Activated CD4-positive, alpha-beta T cell treated with anti-CD3 and anti-CD28 coated beads for 36 hours (primary cell): Measurements from ENCODE around the gene C16orf54. TPM values are rescaled to one million over a fixed set of nuclear protein-coding genes. Genes with fewer than 3 reads are reported as not detected.
"Not testable (repeated sequence)": the region's sequence is repeated elsewhere in the genome, so short reads cannot be mapped to it uniquely, and the experiment has no call there.

Experiments
- ATAC-seq: fragments of 200-7000 bp; cut with Tn5 transposase; one replicate; pipeline ENCODE4 v1.10.0; 2021; ENCODE audit warnings: mild to moderate bottlenecking, moderate library complexity
- CTCF ChIA-PET: fragments of 350-600 bp; sonication (Branson Sonifier 250); formaldehyde crosslinking; loops from one replicate; lab custom pipeline; 2021; ENCODE audit warnings: antibody characterized with exemption; lab: Charles Lee
- POLR2A ChIA-PET: fragments of 350-600 bp; sonication (Branson Sonifier 250); formaldehyde crosslinking; loops from one replicate; lab custom pipeline; 2021; ENCODE audit warnings: antibody characterized with exemption, inconsistent platforms; lab: Charles Lee
- DNase-seq: peaks from one replicate; pipeline ENCODE4 v3.0.0-alpha.2; 2020
- H3K27ac Mint-ChIP-seq: one replicate; pipeline ENCODE4 v1.8.0; 2021; ENCODE audit warnings: mixed read lengths
- H3K27me3 Mint-ChIP-seq: one replicate; pipeline ENCODE4 v1.8.0; 2021; ENCODE audit warnings: mixed read lengths
- H3K36me3 Mint-ChIP-seq: one replicate; pipeline ENCODE4 v1.8.0; 2021; ENCODE audit warnings: low read depth, mixed read lengths
- H3K4me1 Mint-ChIP-seq: one replicate; pipeline ENCODE4 v1.8.0; 2021; ENCODE audit warnings: mixed read lengths
- H3K4me3 Mint-ChIP-seq: one replicate; pipeline ENCODE4 v1.8.0; 2021; ENCODE audit warnings: mild to moderate bottlenecking, moderate library complexity, mixed read lengths
- H3K9me3 Mint-ChIP-seq: one replicate; pipeline ENCODE4 v1.8.0; 2021; ENCODE audit warnings: low read depth, mixed read lengths
- intact Hi-C, 2 experiments: fragments of 100-400 bp; cut with DNase I in 1 of 2; cut with micrococcal nuclease in 1 of 2; formaldehyde crosslinking; loops; one replicate each; pipeline versions ENCODE4 v1.14.2 to v1.15.1; 2022 to 2024; cut with DNase I, micrococcal nuclease
- total RNA-seq, 2 experiments: library from RNA; stranded (reverse); gene quantifications; one replicate each; pipeline ENCODE4 v1.2.3, GENCODE V29; 2021

The C16orf54 gene
- total RNA-seq, 2 experiments from 2014 or later: 21.3 to 22.0 TPM

GRCh38 chr16:29748760-29749149 lies 3.0 kb upstream of the C16orf54 start:
- H3K4me1 Mint-ChIP-seq: peaks cover 38% of the 10 kb centered on the region
- H3K9me3 Mint-ChIP-seq, H3K4me3 Mint-ChIP-seq, ATAC-seq, H3K27ac Mint-ChIP-seq, H3K27me3 Mint-ChIP-seq: not testable (repeated sequence)
- H3K36me3 Mint-ChIP-seq: peaks cover 12% of the 10 kb centered on the region
- intact Hi-C loops: loop anchor here in 1 of 2 experiments (5.0 to 10.0 kb wide), 2 partner anchors 224 to 724 kb away; partner anchors contain the start of gene TAOK2
- ChIA-PET CTCF (interaction anchor here (1.4 kb wide), 1 partner anchor 37 kb away, joined by 4 read pairs; no protein-coding TSS in a partner anchor), POLR2A (interaction anchor here (0.6 kb wide), 1 partner anchor 897 kb away, joined by 3 read pairs; no protein-coding TSS in a partner anchor)
- DNase-seq: peak; percentile 44

GRCh38 chr16:29747947-29748759 lies 2.4 kb upstream of the C16orf54 start:
- DNase-seq (no peak), ATAC-seq (no peak)
- no peak overlapping the region for H3K27ac Mint-ChIP-seq
- H3K4me3 Mint-ChIP-seq: no peak overlapping the region
- ChIA-PET CTCF (interaction anchor here (1.4 kb wide), 1 partner anchor 38 kb away, joined by 4 read pairs; no protein-coding TSS in a partner anchor), POLR2A (interaction anchor here (0.6 kb wide), 1 partner anchor 81 kb away, joined by 3 read pairs; no protein-coding TSS in a partner anchor)
- H3K27me3 Mint-ChIP-seq: no peaks in the 10 kb centered on the region
- peaks cover 18% of the 10 kb centered on the region for H3K36me3 Mint-ChIP-seq
- H3K4me1 Mint-ChIP-seq: peaks cover 43% of the 10 kb centered on the region
- intact Hi-C loops: loop anchor here in 1 of 2 experiments (5.0 to 10.0 kb wide), 2 partner anchors 224 to 723 kb away; partner anchors contain the start of gene TAOK2
- no peaks in the 10 kb centered on the region for H3K9me3 Mint-ChIP-seq

- ATAC-seq, H3K9me3 Mint-ChIP-seq, H3K27me3 Mint-ChIP-seq, DNase-seq: not testable (repeated sequence)
- intact Hi-C loops: loop anchor here (1.0 to 10.0 kb wide), 5 partner anchors 44 to 722 kb away; partner anchors contain the start of genes KIF22 (in 2 of the 2) and TAOK2 (in 1 of the 2)
- peaks cover 53% of the 10 kb centered on the region for H3K4me1 Mint-ChIP-seq
- H3K36me3 Mint-ChIP-seq: peaks cover 31% of the 10 kb centered on the region
- ChIA-PET POLR2A (interaction anchor here (0.7 to 1.6 kb wide), 6 partner anchors 8 to 83 kb away, joined by 3 to 7 read pairs (median 4); no protein-coding TSS in a partner anchor), CTCF (interaction anchor here (0.7 to 4.0 kb wide), 5 partner anchors 11 to 70 kb away, joined by 4 to 16 read pairs (median 4); no protein-coding TSS in a partner anchor)
- peak overlapping the region; percentile 97 for H3K4me3 Mint-ChIP-seq
- H3K27ac Mint-ChIP-seq: peak overlapping the region; percentile 97
Measured at GRCh38 chr16:29746518-29746917, 728 bp upstream of the C16orf54 start.

GRCh38 chr16:29745121-29745852 lies 503 bp downstream of the C16orf54 start:
- DNase-seq (peak; percentile 74), ATAC-seq (peak; percentile 64)
- ChIA-PET POLR2A (interaction anchor here (1.6 kb wide), 1 partner anchor 43 kb away, joined by 4 read pairs; no protein-coding TSS in a partner anchor), CTCF (interaction anchor here (0.5 to 4.0 kb wide), 3 partner anchors 40 to 268 kb away, joined by 3 to 16 read pairs (median 4); partner anchors contain the start of gene KIF22)
- peaks cover 32% of the 10 kb centered on the region for H3K36me3 Mint-ChIP-seq
- H3K9me3 Mint-ChIP-seq: no peaks in the 10 kb centered on the region
- peak overlapping the region; percentile 97 for H3K4me3 Mint-ChIP-seq
- intact Hi-C loops: loop anchor here (1.0 to 10.0 kb wide), 4 partner anchors 13 to 720 kb away; partner anchors contain the start of gene TAOK2 (in 1 of the 2)
- peak overlapping the region; percentile 97 for H3K27ac Mint-ChIP-seq
- H3K27me3 Mint-ChIP-seq: no peaks in the 10 kb centered on the region
- peaks cover 65% of the 10 kb centered on the region for H3K4me1 Mint-ChIP-seq

GRCh38 chr16:29744541-29745101 lies 1.2 kb downstream of the C16orf54 start:
- Mint-ChIP-seq H3K27me3 (no peaks in the 10 kb centered on the region), H3K27ac (peak overlapping the region; percentile 97), H3K36me3 (peaks cover 31% of the 10 kb centered on the region), H3K4me1 (peaks cover 72% of the 10 kb centered on the region), H3K9me3 (no peaks in the 10 kb centered on the region), H3K4me3 (peak overlapping the region; percentile 97)
- CTCF ChIA-PET: interaction anchor here (1.0 to 4.0 kb wide), 4 partner anchors 10 to 45 kb away, joined by 3 to 16 read pairs (median 7); partner anchors contain the start of gene KIF22
- POLR2A ChIA-PET: interaction anchor here (0.6 to 0.7 kb wide), 2 partner anchors 42 to 712 kb away, joined by 3 read pairs; no protein-coding TSS in a partner anchor
- DNase-seq: peak; percentile 21
- intact Hi-C loops: loop anchor here (1.0 to 10.0 kb wide), 4 partner anchors 12 to 720 kb away; partner anchors contain the start of gene TAOK2 (in 1 of the 2)
- no peak for ATAC-seq

- Mint-ChIP-seq H3K27me3 (no peaks in the 10 kb centered on the region), H3K36me3 (peaks cover 30% of the 10 kb centered on the region), H3K9me3 (no peaks in the 10 kb centered on the region), H3K27ac (peak overlapping the region; percentile 76), H3K4me3 (peak overlapping the region; percentile 97), H3K4me1 (peaks cover 74% of the 10 kb centered on the region)
- ChIA-PET POLR2A (interaction anchor here (0.6 to 0.7 kb wide), 2 partner anchors 42 to 712 kb away, joined by 3 read pairs; no protein-coding TSS in a partner anchor), CTCF (interaction anchor here (1.0 to 4.0 kb wide), 5 partner anchors 9 to 72 kb away, joined by 3 to 16 read pairs (median 6); partner anchors contain the start of gene PAGR1)
- peak; percentile 61 for DNase-seq
- intact Hi-C loops: loop anchor here (2.0 to 10.0 kb wide), 2 partner anchors 43 to 719 kb away; no protein-coding TSS in a partner anchor
- ATAC-seq: peak; percentile 15
Measured at GRCh38 chr16:29743827-29744531, 1.8 kb downstream of the C16orf54 start.

- Mint-ChIP-seq H3K4me3 (peak overlapping the region; percentile 64), H3K27me3 (no peaks in the 10 kb centered on the region), H3K36me3 (peaks cover 28% of the 10 kb centered on the region), H3K27ac (peak overlapping the region; percentile 76), H3K4me1 (peaks cover 78% of the 10 kb centered on the region), H3K9me3 (no peaks in the 10 kb centered on the region)
- DNase-seq (no peak), ATAC-seq (no peak)
- CTCF ChIA-PET: interaction anchor here (0.6 to 4.0 kb wide), 6 partner anchors 9 to 73 kb away, joined by 3 to 16 read pairs (median 5); partner anchors contain the start of gene PAGR1
- POLR2A ChIA-PET: interaction anchor here (0.7 kb wide), 1 partner anchor 9 kb away, joined by 4 read pairs; no protein-coding TSS in a partner anchor
- intact Hi-C loops: loop anchor here in 1 of 2 experiments (10.0 kb wide), 1 partner anchor 719 kb away; no protein-coding TSS in a partner anchor
Measured at GRCh38 chr16:29743475-29743826, 2.3 kb downstream of the C16orf54 start.

GRCh38 chr16:29742683-29743275 lies 3.0 kb downstream of the C16orf54 start:
- Mint-ChIP-seq H3K27me3 (no peaks in the 10 kb centered on the region), H3K4me3 (no peak overlapping the region), H3K9me3 (no peaks in the 10 kb centered on the region), H3K27ac (no peak overlapping the region), H3K4me1 (peaks cover 82% of the 10 kb centered on the region), H3K36me3 (peaks cover 28% of the 10 kb centered on the region)
- CTCF ChIA-PET: interaction anchor here (0.6 to 4.0 kb wide), 5 partner anchors 8 to 73 kb away, joined by 3 to 16 read pairs (median 6); partner anchors contain the start of gene PAGR1
- no peak for DNase-seq
- POLR2A ChIA-PET: interaction anchor here (0.7 kb wide), 1 partner anchor 8 kb away, joined by 4 read pairs; no protein-coding TSS in a partner anchor
- no peak for ATAC-seq
- intact Hi-C loops: loop anchor here in 1 of 2 experiments (10.0 kb wide), 1 partner anchor 718 kb away; no protein-coding TSS in a partner anchor

GRCh38 chr16:29740630-29741015 lies 5.2 kb downstream of the C16orf54 start:
- DNase-seq, POLR2A ChIA-PET: not testable (repeated sequence)
- H3K27ac Mint-ChIP-seq: peak overlapping the region; percentile 33

More at GRCh38 chr16:29740630-29741015, 5.2 kb downstream of the C16orf54 start:
- CTCF ChIA-PET, H3K27me3 Mint-ChIP-seq, ATAC-seq, H3K4me3 Mint-ChIP-seq, H3K9me3 Mint-ChIP-seq: not testable (repeated sequence)
- H3K4me1 Mint-ChIP-seq: peaks cover 79% of the 10 kb centered on the region
- intact Hi-C loops: loop anchor here in 1 of 2 experiments (10.0 kb wide), 1 partner anchor 716 kb away; no protein-coding TSS in a partner anchor
- H3K36me3 Mint-ChIP-seq: peaks cover 25% of the 10 kb centered on the region
